HepG2 (cell line): ENCODE measurements around the gene KCNK5. TPM values are rescaled to one million over a fixed set of nuclear protein-coding genes. Genes with fewer than 3 reads are reported as not detected.

ENCODE experiments used
- ATAC-seq: fragments of 200-7000 bp; cut with Tn5 transposase; 3 replicates; pipeline ENCODE4 v1.9.1; 2020; ENCODE audit warnings: mild to moderate bottlenecking, moderate library complexity
- BruUV-seq: library from RNA; stranded (reverse); fragments of 400-500 nt; replicated peaks from 2 replicates; lab custom pipeline; 2021; lab: Mats Ljungman, UMichigan
- CTCF ChIA-PET: fragments of 300-600 bp; formaldehyde crosslinking; extraction: SDS; loops from one replicate; lab custom pipeline; 2021; ENCODE audit warnings: low total read pairs, inconsistent platforms, low intra/inter-chr PET ratio; lab: Yijun Ruan, JAX
- POLR2A ChIA-PET: fragments of 350-600 bp; sonication (Branson Sonifier 250); formaldehyde crosslinking; loops from one replicate; lab custom pipeline; 2020; ENCODE audit warnings: antibody characterized with exemption, inconsistent platforms; lab: Yijun Ruan, JAX
- DNase-seq: peaks from one replicate; pipeline ENCODE4 v3.0.0-alpha.2; 2015; ENCODE audit warnings: low spot score
- FAIRE-seq: peaks from 3 replicates; lab custom pipeline; 2011; peaks lifted over from hg19 to GRCh38; lab: Jason Lieb, UNC
- H2AFZ ChIP-seq: one replicate; pipeline ENCODE4 v1.6.1; 2011; ENCODE audit warnings: low read length, inconsistent platforms
- H3K27ac ChIP-seq: fragments of 300-600 bp; 3 replicates; pipeline ENCODE4 v1.8.0; 2011; ENCODE audit warnings: mixed run types, mild to moderate bottlenecking, mixed read lengths, low read length, inconsistent platforms; ENCODE audit not compliant: insufficient read depth; ENCODE audit errors: extremely low read length
- H3K27me3 ChIP-seq, 2 experiments: fragments of 200-600 bp in 1 of 2; 2 replicates in 1 of 2; 3 replicates in 1 of 2; pipeline versions ENCODE4 v1.6.0 to v1.8.0; 2011; ENCODE audit warnings: low read length in 2 of 2, mild to moderate bottlenecking in 2 of 2, moderate library complexity in 2 of 2, inconsistent platforms in 1 of 2; ENCODE audit not compliant: insufficient read depth in 2 of 2, control insufficient read depth in 1 of 2
- H3K36me3 ChIP-seq, 2 experiments: fragments of 200-600 bp in 1 of 2; replicated peaks in 1 of 2; 2 replicates in 1 of 2; 3 replicates in 1 of 2; pipeline versions ENCODE4 v1.5.1 to v1.8.0; 2011; ENCODE audit warnings: low read length in 2 of 2, inconsistent platforms in 1 of 2; ENCODE audit not compliant: insufficient read depth in 2 of 2, control insufficient read depth in 1 of 2
- H3K4me1 ChIP-seq: 2 replicates; pipeline ENCODE4 v1.5.1; 2012; ENCODE audit warnings: low read length, inconsistent platforms; ENCODE audit not compliant: insufficient read depth
- H3K4me2 ChIP-seq: 2 replicates; pipeline ENCODE4 v1.6.0; 2011; ENCODE audit warnings: low read depth, low read length, inconsistent platforms
- H3K4me3 ChIP-seq, 3 experiments: fragments of 200-600 bp in 1 of 3; sonication (generic), shearing (Covaris generic) in 1 of 3; replicated peaks in 1 of 3; 2 replicates each; pipeline ENCODE4 v1.5.1; 2011 to 2016; ENCODE audit warnings: low read length in 3 of 3, inconsistent platforms in 2 of 3, low read depth in 2 of 3, mild to moderate bottlenecking in 2 of 3, control low read depth in 1 of 3, mixed read lengths in 1 of 3; ENCODE audit not compliant: insufficient read depth in 1 of 3
- H3K79me2 ChIP-seq: one replicate; pipeline ENCODE4 v1.6.1; 2011; ENCODE audit warnings: low read length, inconsistent platforms; ENCODE audit not compliant: insufficient read depth
- H3K9ac ChIP-seq: 2 replicates; pipeline ENCODE4 v1.6.0; 2011; ENCODE audit warnings: mild to moderate bottlenecking, low read depth, low read length, inconsistent platforms; ENCODE audit not compliant: insufficient read depth
- H3K9me3 ChIP-seq: 2 replicates; pipeline ENCODE4 v1.5.1; 2012; ENCODE audit warnings: mild to moderate bottlenecking, low read length
- H4K20me1 ChIP-seq: 2 replicates; pipeline ENCODE4 v1.6.0; 2011; ENCODE audit warnings: inconsistent platforms, mild to moderate bottlenecking, low read length, moderate library complexity; ENCODE audit not compliant: insufficient read depth
- ATF5 ChIP-seq: sonication (generic); formaldehyde crosslinking; IDR thresholded peaks from 2 replicates; pipeline ENCODE4 v1.4.0; 2020; ENCODE audit warnings: mild to moderate bottlenecking, low read depth, missing genetic modification reagents
- HNF4G ChIP-seq, 2 experiments: sonication (generic) in 1 of 2; formaldehyde crosslinking in 1 of 2; IDR thresholded peaks; 2 replicates each; pipeline versions ENCODE4 v1.4.0 to v1.6.1; 2011 to 2020; ENCODE audit warnings: borderline replicate concordance in 2 of 2, low read depth in 2 of 2, mild to moderate bottlenecking in 2 of 2, low read length in 1 of 2, missing genetic modification reagents in 1 of 2, moderate library complexity in 1 of 2
- SNAPC4 ChIP-seq: sonication (generic); formaldehyde crosslinking; IDR thresholded peaks from 2 replicates; pipeline ENCODE4 v1.4.0; 2020; ENCODE audit warnings: mild to moderate bottlenecking, missing genetic modification reagents
- ZBTB4 ChIP-seq: sonication (generic); formaldehyde crosslinking; IDR thresholded peaks from 2 replicates; pipeline ENCODE4 v1.4.0; 2020; ENCODE audit warnings: missing genetic modification reagents, mild to moderate bottlenecking, borderline replicate concordance
- ZNF678 ChIP-seq: sonication (generic); formaldehyde crosslinking; IDR thresholded peaks from 2 replicates; pipeline ENCODE4 v1.4.0; 2020; ENCODE audit warnings: mild to moderate bottlenecking, missing genetic modification reagents
- WGBS: methylation state at CpG from one replicate; pipeline ENCODE4 v1.1.6; 2017; ENCODE audit warnings: low lambda C conversion rate; 5-methylcytosine and 5-hydroxymethylcytosine counted together
- in situ Hi-C: cut with HindIII; loops from 2 replicates; pipeline ENCODE4 v1.10.0; 2017; ENCODE audit warnings: low pct_unique_long_range_greater_than_20kb; ENCODE audit not compliant: extremely low pct_ligation_motif_present
- intact Hi-C: fragments of 100-400 bp; cut with micrococcal nuclease; formaldehyde crosslinking; loops from one replicate; pipeline ENCODE4 v1.10.0; 2022; ENCODE audit not compliant: unreplicated experiment
- polyA plus RNA-seq, 8 experiments: library from polyadenylated mRNA; depleted of rRNA in 3 of 8; stranded (reverse) in 7 of 8; unstranded in 1 of 8; fragments of >200 nt; fragmentation: Illumina TruSeq in 4 of 8; extraction: Trizol in 4 of 8; gene quantifications; 2 replicates each; pipeline versions ENCODE4 v1.2.1 to v1.2.3, GENCODE V29; 2011 to 2016; ENCODE audit warnings: low read depth in 4 of 8, missing spikeins in 1 of 8, mixed read lengths in 1 of 8; ENCODE audit not compliant: insufficient read depth in 1 of 8
- total RNA-seq, 5 experiments: library from RNA; depleted of rRNA; stranded (reverse); fragments of >200 nt; fragmentation: Illumina TruSeq; extraction: Trizol; gene quantifications; 2 replicates each; pipeline ENCODE4 v1.2.3, GENCODE V29; 2016; ENCODE audit warnings: low read depth in 1 of 5

The KCNK5 gene
- total and polyA plus RNA-seq, 2 of the 13 experiments (the other 11 are each of a cell fraction or from before 2014, with no cell fraction given) = 0.04 TPM; not detected in 1

- Histone ChIP-seq H3K4me1 (no peaks in the 10 kb centered on the region), H3K27me3 (peaks cover 0 to 1% of the 10 kb centered on the region in 2 experiments; a peak in 1 of 5 replicates), H3K4me3 (no peak overlapping the region), H3K27ac (no peak overlapping the region), H2AFZ (no peak overlapping the region), H3K36me3 (no peaks in the 10 kb centered on the region), H3K9ac (no peak overlapping the region), H3K79me2 (no peaks in the 10 kb centered on the region), H4K20me1 (no peaks in the 10 kb centered on the region), H3K4me2 (no peak overlapping the region), H3K9me3 (no peaks in the 10 kb centered on the region)
- TF ChIP-seq ZNF678 (CRISPR knock-in tag) (no peak), SNAPC4 (CRISPR knock-in tag) (no peak), HNF4G (IDR thresholded peaks at IDR 0.05; ENCODE audit: borderline replicate concordance, low read depth, low read length) (no peak), HNF4G (CRISPR knock-in tag; IDR thresholded peaks at IDR 0.05; ENCODE audit: borderline replicate concordance, low read depth) (no peak), ATF5 (CRISPR knock-in tag) (no peak), ZBTB4 (no peak)
- POLR2A ChIA-PET = no interaction called here
- DNase-seq = no peak
- no TSS peak for BruUV-seq
- no peak for FAIRE-seq
- no peak for ATAC-seq
- intact Hi-C loops (no loop called here), in situ Hi-C loops (no loop called here)
- 40% methylated on average over 10 of the region's 10 CpGs for WGBS
- CTCF ChIA-PET = no interaction called here
Measured at GRCh38 chr6:39215640-39216158, 13.6 kb downstream of the KCNK5 start.
